ENCODE results near the gene YIPF5. TPM values are rescaled to one million over a fixed set of nuclear protein-coding genes. Genes with fewer than 3 reads are reported as not detected.
A peak's percentile ranks its signal among the peaks of the same experiment; 100 is the strongest.

Gene YIPF5
- total RNA-seq, 4 donors from 2014 or later: 29.4 to 49.7 (median 37.8) TPM

- no peak overlapping the region for H3K4me3 ChIP-seq
- WGBS, 2 donors: 33 to 38% methylated on average over 2 of the region's 2 CpGs
- no peaks in the 10 kb centered on the region for H3K9me3 ChIP-seq
- peaks cover 4 to 20% (median 5%) of the 10 kb centered on the region in 3 donors for H3K4me1 ChIP-seq
- H3K36me3 ChIP-seq: no peaks in the 10 kb centered on the region
- no peak overlapping the region for H3K27ac ChIP-seq
- no peak for DNase-seq
- intact Hi-C loops (cut with DNase I): no loop called here
- H3K27me3 ChIP-seq: peaks cover 0 to 69% (median 5%) of the 10 kb centered on the region in 4 donors
- TF ChIP-seq POLR2A (IDR thresholded peaks at IDR 0.05) (no peak), CTCF (IDR thresholded peaks at IDR 0.05) (no peak)
These were observed 35.7 kb upstream of the YIPF5 start for GRCh38 chr5:144206141-144206540.

- Histone ChIP-seq H3K4me3 (peak overlapping the region in 2 of 4 donors; percentile 14 to 47), H3K36me3 (no peaks in the 10 kb centered on the region), H3K27me3 (peaks cover 0 to 73% (median 5%) of the 10 kb centered on the region in 4 donors), H3K27ac (no peak overlapping the region), H3K9me3 (no peaks in the 10 kb centered on the region), H3K4me1 (peaks cover 4 to 20% (median 5%) of the 10 kb centered on the region in 3 donors)
- intact Hi-C loops (cut with DNase I): no loop called here
- 4% methylated on average over 11 to 23 of the region's 31 CpGs for WGBS, 2 donors
- no peak for DNase-seq
- TF ChIP-seq CTCF (IDR thresholded peaks at IDR 0.05): no peak
- TF ChIP-seq POLR2A (IDR thresholded peaks at IDR 0.05): no peak
These were observed 34.7 kb upstream of the YIPF5 start for GRCh38 chr5:144205141-144205551.

- WGBS, 2 donors: 36 to 44% methylated on average over 10 of the region's 10 CpGs
- TF ChIP-seq POLR2A (IDR thresholded peaks at IDR 0.05) (no peak), CTCF (IDR thresholded peaks at IDR 0.05) (peak; percentile 28 to 82 (median 70))
- Histone ChIP-seq H3K9me3 (no peaks in the 10 kb centered on the region), H3K27me3 (peaks cover 0 to 71% (median 5%) of the 10 kb centered on the region in 4 donors), H3K36me3 (no peaks in the 10 kb centered on the region), H3K27ac (no peak overlapping the region), H3K4me3 (no peak overlapping the region), H3K4me1 (peaks cover 4 to 24% (median 5%) of the 10 kb centered on the region in 3 donors)
- intact Hi-C loops (cut with DNase I): no loop called here
- no peak for DNase-seq
These were observed 33.5 kb upstream of the YIPF5 start for GRCh38 chr5:144203750-144204596.

GRCh38 chr5:144202726-144203125 is 32.3 kb upstream of the YIPF5 start:
- no peak for DNase-seq
- no peaks in the 10 kb centered on the region for H3K9me3 ChIP-seq
- intact Hi-C loops (cut with DNase I): no loop called here
- 76 to 87% methylated on average over 1 of the region's 1 CpG for WGBS, 2 donors
- TF ChIP-seq CTCF (IDR thresholded peaks at IDR 0.05) (no peak), POLR2A (IDR thresholded peaks at IDR 0.05) (no peak)
- H3K27me3 ChIP-seq: peaks cover 0 to 64% (median 5%) of the 10 kb centered on the region in 4 donors
- no peak overlapping the region for H3K27ac ChIP-seq
- peaks cover 4 to 36% (median 5%) of the 10 kb centered on the region in 3 donors for H3K4me1 ChIP-seq
- H3K4me3 ChIP-seq: no peak overlapping the region
- no peaks in the 10 kb centered on the region for H3K36me3 ChIP-seq

GRCh38 chr5:144202072-144202471 is 31.6 kb upstream of the YIPF5 start:
- DNase-seq: no peak
- WGBS, 2 donors: 24 to 27% methylated on average over 10 of the region's 10 CpGs

More at GRCh38 chr5:144202072-144202471, 31.6 kb upstream of the YIPF5 start:
- Histone ChIP-seq H3K36me3 (no peaks in the 10 kb centered on the region), H3K27ac (no peak overlapping the region), H3K4me3 (no peak overlapping the region), H3K4me1 (peaks cover 4 to 36% (median 5%) of the 10 kb centered on the region in 3 donors), H3K27me3 (peaks cover 0 to 58% (median 5%) of the 10 kb centered on the region in 4 donors), H3K9me3 (no peaks in the 10 kb centered on the region)
- intact Hi-C loops (cut with DNase I): no loop called here
- no peak for TF ChIP-seq CTCF (IDR thresholded peaks at IDR 0.05)
- no peak for TF ChIP-seq POLR2A (IDR thresholded peaks at IDR 0.05)
